Measurements from ENCODE around the gene ABCA7. TPM values are rescaled to one million over a fixed set of nuclear protein-coding genes. Genes with fewer than 3 reads are reported as not detected.

The ABCA7 gene
- total RNA-seq, 3 donors from 2014 or later: 8.0 to 31.8 (median 26.5) TPM

DNA sequence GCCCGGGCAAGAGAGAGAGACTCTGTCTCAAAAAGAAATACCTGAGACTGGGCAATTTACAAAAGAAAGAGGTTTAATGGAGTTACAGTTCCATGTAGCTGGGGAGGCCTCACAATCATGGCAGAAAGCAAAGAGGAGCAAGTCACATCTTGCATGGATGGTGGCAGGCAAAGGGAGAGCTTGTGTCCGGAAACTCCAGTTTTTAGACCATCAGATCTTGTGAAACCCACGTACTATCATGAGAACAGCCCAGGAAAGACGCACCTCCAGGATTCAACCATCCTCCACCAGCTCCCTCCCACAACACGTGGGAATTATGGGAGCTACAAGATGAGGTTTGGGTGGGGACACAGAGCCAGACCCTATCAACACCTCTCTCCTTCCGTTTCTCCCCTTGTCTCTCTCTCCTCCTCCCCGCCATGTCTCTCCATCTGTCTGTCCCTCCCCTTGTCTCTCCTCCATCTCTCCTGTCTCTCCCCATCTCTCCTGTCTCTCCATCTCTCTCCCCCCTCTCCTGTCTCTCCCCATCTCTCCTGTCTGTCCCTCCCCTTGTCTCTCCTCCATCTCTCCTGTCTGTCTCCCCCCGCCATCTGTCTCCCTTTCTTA, 45.2 kb downstream of the ABCA7 start:
- Histone ChIP-seq H3K36me3 (no peaks in the 10 kb centered on the region), H3K27ac (no peak overlapping the region), H3K27me3 (no peaks in the 10 kb centered on the region), H3K9me3 (no peaks in the 10 kb centered on the region), H3K4me1 (no peaks in the 10 kb centered on the region), H3K4me3 (no peak overlapping the region)
- no peak for DNase-seq (ENCODE audit: low spot score in 2 of 2)
- intact Hi-C loops (cut with DNase I; ENCODE audit: low total_unique reads): no loop called here
- TF ChIP-seq POLR2AphosphoS5 (IDR thresholded peaks at IDR 0.05): no peak
- no peak for TF ChIP-seq POLR2A (IDR thresholded peaks at IDR 0.05)
- TF ChIP-seq, protein P1, sequence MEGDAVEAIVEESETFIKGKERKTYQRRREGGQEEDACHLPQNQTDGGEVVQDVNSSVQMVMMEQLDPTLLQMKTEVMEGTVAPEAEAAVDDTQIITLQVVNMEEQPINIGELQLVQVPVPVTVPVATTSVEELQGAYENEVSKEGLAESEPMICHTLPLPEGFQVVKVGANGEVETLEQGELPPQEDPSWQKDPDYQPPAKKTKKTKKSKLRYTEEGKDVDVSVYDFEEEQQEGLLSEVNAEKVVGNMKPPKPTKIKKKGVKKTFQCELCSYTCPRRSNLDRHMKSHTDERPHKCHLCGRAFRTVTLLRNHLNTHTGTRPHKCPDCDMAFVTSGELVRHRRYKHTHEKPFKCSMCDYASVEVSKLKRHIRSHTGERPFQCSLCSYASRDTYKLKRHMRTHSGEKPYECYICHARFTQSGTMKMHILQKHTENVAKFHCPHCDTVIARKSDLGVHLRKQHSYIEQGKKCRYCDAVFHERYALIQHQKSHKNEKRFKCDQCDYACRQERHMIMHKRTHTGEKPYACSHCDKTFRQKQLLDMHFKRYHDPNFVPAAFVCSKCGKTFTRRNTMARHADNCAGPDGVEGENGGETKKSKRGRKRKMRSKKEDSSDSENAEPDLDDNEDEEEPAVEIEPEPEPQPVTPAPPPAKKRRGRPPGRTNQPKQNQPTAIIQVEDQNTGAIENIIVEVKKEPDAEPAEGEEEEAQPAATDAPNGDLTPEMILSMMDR (IDR thresholded peaks at IDR 0.05): no peak

DNA sequence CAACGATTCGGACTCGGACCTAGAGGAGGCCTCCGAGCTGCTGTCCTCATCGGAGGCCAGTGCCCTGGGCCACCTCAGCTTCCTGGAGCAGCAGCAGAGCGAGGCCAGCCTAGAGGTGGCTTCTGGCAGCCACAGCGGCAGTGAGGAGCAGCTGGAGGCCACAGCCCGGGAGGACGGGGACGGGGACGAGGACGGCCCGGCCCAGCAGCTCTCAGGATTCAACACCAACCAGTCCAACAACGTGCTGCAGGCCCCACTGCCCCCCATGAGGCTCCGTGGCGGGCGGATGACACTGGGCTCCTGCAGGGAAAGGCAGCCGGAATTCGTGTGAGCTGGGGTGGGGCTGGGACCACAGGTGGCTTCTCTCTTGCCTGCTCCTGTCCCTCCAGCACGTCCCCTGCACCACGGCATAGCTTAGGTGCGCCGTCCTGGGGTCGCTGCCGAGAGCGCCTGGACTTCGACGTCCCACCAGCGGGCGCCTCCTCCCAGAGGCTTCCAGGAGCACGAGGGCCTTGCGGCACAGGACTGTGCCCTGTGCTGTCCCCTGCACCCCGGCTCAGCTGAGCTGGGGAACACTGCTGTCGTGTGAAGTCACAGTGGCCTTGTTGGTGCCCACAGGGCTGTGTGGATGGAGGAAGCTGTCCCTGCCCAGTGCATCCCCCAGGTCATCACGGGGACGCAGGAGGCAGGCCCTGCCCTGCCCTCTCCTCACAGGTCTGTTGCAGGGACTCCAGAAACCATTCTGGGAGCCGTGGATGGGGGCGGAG, 46.0 kb downstream of the ABCA7 start:
- Histone ChIP-seq H3K9me3 (no peaks in the 10 kb centered on the region), H3K27ac (peak overlapping the region in 1 of 2 donors; percentile 10), H3K4me1 (no peaks in the 10 kb centered on the region), H3K4me3 (no peak overlapping the region), H3K27me3 (no peaks in the 10 kb centered on the region), H3K36me3 (no peaks in the 10 kb centered on the region)
- intact Hi-C loops (cut with DNase I; ENCODE audit: low total_unique reads): no loop called here
- TF ChIP-seq POLR2A (IDR thresholded peaks at IDR 0.05): no peak
- TF ChIP-seq, protein P1 (IDR thresholded peaks at IDR 0.05): no peak
- no peak for TF ChIP-seq POLR2AphosphoS5 (IDR thresholded peaks at IDR 0.05)
- no peak for DNase-seq (ENCODE audit: low spot score in 2 of 2)

GRCh38 chr19:1086613-1087012, 46.7 kb downstream of the ABCA7 start:
- no peak for DNase-seq (ENCODE audit: low spot score in 2 of 2)
- Histone ChIP-seq H3K9me3 (no peaks in the 10 kb centered on the region), H3K27ac (no peak overlapping the region), H3K4me3 (no peak overlapping the region), H3K36me3 (no peaks in the 10 kb centered on the region), H3K27me3 (no peaks in the 10 kb centered on the region), H3K4me1 (no peaks in the 10 kb centered on the region)
- intact Hi-C loops (cut with DNase I; ENCODE audit: low total_unique reads): no loop called here
- TF ChIP-seq, protein P1 (IDR thresholded peaks at IDR 0.05): no peak
- TF ChIP-seq POLR2AphosphoS5 (IDR thresholded peaks at IDR 0.05) (no peak), POLR2A (IDR thresholded peaks at IDR 0.05) (no peak)

DNA sequence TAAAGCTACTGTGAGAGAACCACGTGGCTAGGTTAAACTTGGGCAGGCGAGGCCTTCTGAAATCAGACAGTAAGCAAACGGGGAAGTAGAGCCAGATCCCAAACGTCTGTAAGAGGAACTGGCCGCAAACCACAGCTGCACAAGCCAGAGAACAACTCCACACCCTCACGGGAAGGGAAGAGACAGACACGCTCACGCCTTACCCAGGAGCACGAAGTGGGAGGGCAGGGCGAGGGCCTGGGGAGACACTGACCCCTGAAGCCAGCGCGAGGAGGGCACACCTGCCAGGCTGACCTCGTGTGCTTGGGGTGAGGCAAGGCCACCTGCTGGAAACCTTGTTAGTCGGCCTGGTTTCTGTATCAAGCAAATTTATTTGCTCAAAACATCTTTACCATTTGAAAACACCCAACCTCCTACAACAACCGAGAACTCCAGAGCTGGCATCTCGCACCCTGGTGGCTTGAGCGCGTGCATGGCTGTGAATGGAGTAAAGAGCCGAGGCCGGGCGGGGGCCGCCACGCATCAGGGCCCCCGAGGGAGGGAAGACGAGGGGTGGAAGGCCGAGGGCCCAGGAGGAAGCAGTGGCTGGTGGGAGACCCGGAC, 48.0 kb downstream of the ABCA7 start:
- Histone ChIP-seq H3K4me3 (no peak overlapping the region), H3K9me3 (no peaks in the 10 kb centered on the region), H3K27ac (peak overlapping the region; percentile 53 to 62), H3K36me3 (no peaks in the 10 kb centered on the region), H3K27me3 (no peaks in the 10 kb centered on the region), H3K4me1 (no peaks in the 10 kb centered on the region)
- DNase-seq (ENCODE audit: low spot score in 2 of 2): no peak
- TF ChIP-seq POLR2A (IDR thresholded peaks at IDR 0.05) (no peak), POLR2AphosphoS5 (IDR thresholded peaks at IDR 0.05) (peak in 1 of 3 donors; percentile 29)
- TF ChIP-seq, protein P1 (IDR thresholded peaks at IDR 0.05): no peak
- intact Hi-C loops (cut with DNase I; ENCODE audit: low total_unique reads): no loop called here
